Esophagus muscularis mucosa (tissue), 3 donors: Measurements from ENCODE around the gene FGFR2.

Experiments
- CTCF ChIP-seq, 3 experiments: fragments of 200-600 bp in 2 of 3; fragments of 450-650 bp in 1 of 3; sonication (generic) in 2 of 3; IDR thresholded peaks; one replicate each; pipeline ENCODE4 v1.5.1; 2017 to 2019; ENCODE audit warnings: antibody characterized with exemption in 3 of 3, mild to moderate bottlenecking in 2 of 3, moderate library complexity in 1 of 3
- POLR2A ChIP-seq: fragments of 450-650 bp; IDR thresholded peaks from one replicate; pipeline ENCODE4 v1.6.1; 2017; ENCODE audit warnings: antibody characterized with exemption, moderate library complexity, mild to moderate bottlenecking, low read depth
- POLR2AphosphoS5 ChIP-seq, 2 donors: sonication (generic); formaldehyde crosslinking; IDR thresholded peaks; one replicate each; pipeline ENCODE4 v1.6.1; 2017; ENCODE audit warnings: antibody characterized with exemption in 2 of 2

GRCh38 chr10:121519411-121519810 is 78.8 kb downstream of the FGFR2 start:
- TF ChIP-seq POLR2AphosphoS5 (IDR thresholded peaks at IDR 0.05) (no peak), CTCF (IDR thresholded peaks at IDR 0.05) (no peak), POLR2A (no peak)
